ENCODE measurements around the gene CLDN9. TPM values are rescaled to one million over a fixed set of nuclear protein-coding genes. Genes with fewer than 3 reads are reported as not detected.

The CLDN9 gene
- total RNA-seq, 1 donor = not detected

DNA sequence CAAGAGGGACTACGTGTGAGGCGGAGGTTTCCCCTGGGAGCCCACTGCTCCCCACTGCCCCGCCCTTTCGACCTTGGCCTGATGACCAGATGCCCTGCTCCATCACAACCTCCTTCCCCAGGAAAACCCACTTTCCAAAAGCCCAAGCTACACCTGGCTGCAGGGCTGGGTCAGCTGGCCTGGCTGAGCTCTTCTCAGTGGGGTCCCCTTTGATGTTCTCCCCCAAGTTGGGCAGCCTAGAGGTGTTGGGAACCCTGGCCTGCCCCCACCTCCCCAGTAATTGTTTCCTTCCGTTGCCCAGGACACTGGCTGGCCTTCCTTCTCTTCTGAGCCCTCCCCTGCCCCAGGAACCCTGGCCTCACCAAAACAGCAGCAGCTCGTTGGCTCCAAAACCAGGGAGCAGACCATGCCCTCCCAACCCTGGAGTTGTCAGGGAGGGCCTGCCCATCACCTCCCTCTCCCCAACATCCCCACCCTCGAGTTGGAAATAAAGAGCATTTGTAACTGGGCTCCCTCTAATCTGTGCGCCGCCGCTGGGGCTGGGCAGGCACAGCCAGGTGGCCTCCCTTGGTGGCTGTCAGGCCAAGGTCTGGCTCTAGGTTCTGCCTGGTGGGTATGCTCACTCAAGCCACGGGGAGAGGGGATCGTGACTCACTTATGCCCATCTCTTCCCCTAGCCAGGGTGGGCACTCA lies 1.4 kb downstream of the CLDN9 start:
- Histone ChIP-seq H3K4me3 (ENCODE audit: insufficient read depth, low read length) (no peak overlapping the region), H3K27me3 (ENCODE audit: insufficient read depth, low read length) (peaks cover 53% of the 10 kb centered on the region), H2AFZ (ENCODE audit: low read length) (no peak overlapping the region), H3K4me2 (ENCODE audit: insufficient read depth, low read length) (no peak overlapping the region), H3K4me1 (ENCODE audit: insufficient read depth, low read length) (no peaks in the 10 kb centered on the region), H3K79me2 (ENCODE audit: insufficient read depth, low read length) (no peaks in the 10 kb centered on the region), H3K9me3 (ENCODE audit: low read depth, low read length) (no peaks in the 10 kb centered on the region), H4K20me1 (ENCODE audit: insufficient read depth, low read length) (no peaks in the 10 kb centered on the region), H3K27ac (ENCODE audit: low read depth, low read length) (no peak overlapping the region), H3K36me3 (ENCODE audit: insufficient read depth, low read length) (no peaks in the 10 kb centered on the region)
- DNase-seq (ENCODE audit: insufficient read length, low spot score, missing footprints) = no peak
- TF ChIP-seq, protein P1, sequence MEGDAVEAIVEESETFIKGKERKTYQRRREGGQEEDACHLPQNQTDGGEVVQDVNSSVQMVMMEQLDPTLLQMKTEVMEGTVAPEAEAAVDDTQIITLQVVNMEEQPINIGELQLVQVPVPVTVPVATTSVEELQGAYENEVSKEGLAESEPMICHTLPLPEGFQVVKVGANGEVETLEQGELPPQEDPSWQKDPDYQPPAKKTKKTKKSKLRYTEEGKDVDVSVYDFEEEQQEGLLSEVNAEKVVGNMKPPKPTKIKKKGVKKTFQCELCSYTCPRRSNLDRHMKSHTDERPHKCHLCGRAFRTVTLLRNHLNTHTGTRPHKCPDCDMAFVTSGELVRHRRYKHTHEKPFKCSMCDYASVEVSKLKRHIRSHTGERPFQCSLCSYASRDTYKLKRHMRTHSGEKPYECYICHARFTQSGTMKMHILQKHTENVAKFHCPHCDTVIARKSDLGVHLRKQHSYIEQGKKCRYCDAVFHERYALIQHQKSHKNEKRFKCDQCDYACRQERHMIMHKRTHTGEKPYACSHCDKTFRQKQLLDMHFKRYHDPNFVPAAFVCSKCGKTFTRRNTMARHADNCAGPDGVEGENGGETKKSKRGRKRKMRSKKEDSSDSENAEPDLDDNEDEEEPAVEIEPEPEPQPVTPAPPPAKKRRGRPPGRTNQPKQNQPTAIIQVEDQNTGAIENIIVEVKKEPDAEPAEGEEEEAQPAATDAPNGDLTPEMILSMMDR (IDR thresholded peaks at IDR 0.05; ENCODE audit: extremely low read depth, low read depth, low read length) = no peak

GRCh38 chr16:3014971-3015370 lies 2.2 kb downstream of the CLDN9 start:
- Histone ChIP-seq H3K27me3 (ENCODE audit: insufficient read depth, low read length) (peaks cover 45% of the 10 kb centered on the region), H3K36me3 (ENCODE audit: insufficient read depth, low read length) (no peaks in the 10 kb centered on the region), H3K27ac (ENCODE audit: low read depth, low read length) (no peak overlapping the region), H4K20me1 (ENCODE audit: insufficient read depth, low read length) (no peaks in the 10 kb centered on the region), H3K4me3 (ENCODE audit: insufficient read depth, low read length) (no peak overlapping the region), H3K9me3 (ENCODE audit: low read depth, low read length) (no peaks in the 10 kb centered on the region), H3K4me2 (ENCODE audit: insufficient read depth, low read length) (no peak overlapping the region), H2AFZ (ENCODE audit: low read length) (no peak overlapping the region), H3K79me2 (ENCODE audit: insufficient read depth, low read length) (no peaks in the 10 kb centered on the region), H3K4me1 (ENCODE audit: insufficient read depth, low read length) (no peaks in the 10 kb centered on the region)
- TF ChIP-seq, protein P1 (IDR thresholded peaks at IDR 0.05; ENCODE audit: extremely low read depth, low read depth, low read length) = no peak
- no peak for DNase-seq (ENCODE audit: insufficient read length, low spot score, missing footprints)

DNA sequence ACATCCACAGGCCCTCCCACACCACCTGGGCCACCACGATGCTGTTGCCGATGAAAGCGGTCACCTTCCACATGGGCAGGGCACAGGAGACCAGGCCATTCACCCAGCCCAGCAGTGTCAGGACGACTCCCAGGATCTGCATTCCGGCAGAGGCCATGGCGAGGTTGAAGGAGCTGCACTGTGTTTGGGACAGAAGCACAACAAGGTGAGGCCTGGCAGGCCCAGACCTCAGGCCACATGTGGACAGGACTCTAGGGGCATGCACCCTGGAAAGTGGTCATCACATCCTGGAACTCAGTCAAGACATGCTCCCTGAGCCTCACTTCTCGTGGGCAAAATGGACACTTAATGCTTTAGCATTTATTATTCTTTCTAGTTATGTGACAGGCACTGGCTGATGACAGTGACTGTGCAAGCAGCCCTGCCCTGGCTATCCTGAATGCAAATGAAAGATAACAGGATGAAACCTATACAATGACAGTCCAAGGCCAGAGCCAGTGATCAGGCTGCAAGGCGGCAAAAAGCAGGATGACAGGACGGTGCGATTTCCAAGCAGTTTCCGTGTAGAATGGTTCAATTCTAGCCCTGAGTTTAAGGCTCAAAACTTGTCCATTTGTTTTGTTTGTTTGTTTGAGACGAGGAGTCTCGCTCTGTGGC lies 3.3 kb downstream of the CLDN9 start:
- Histone ChIP-seq H3K4me2 (ENCODE audit: insufficient read depth, low read length) (no peak overlapping the region), H3K9me3 (ENCODE audit: low read depth, low read length) (no peaks in the 10 kb centered on the region), H3K4me3 (ENCODE audit: insufficient read depth, low read length) (no peak overlapping the region), H3K79me2 (ENCODE audit: insufficient read depth, low read length) (no peaks in the 10 kb centered on the region), H3K27me3 (ENCODE audit: insufficient read depth, low read length) (peaks cover 36% of the 10 kb centered on the region), H3K27ac (ENCODE audit: low read depth, low read length) (no peak overlapping the region), H4K20me1 (ENCODE audit: insufficient read depth, low read length) (peaks cover 3% of the 10 kb centered on the region), H3K36me3 (ENCODE audit: insufficient read depth, low read length) (no peaks in the 10 kb centered on the region), H2AFZ (ENCODE audit: low read length) (no peak overlapping the region), H3K4me1 (ENCODE audit: insufficient read depth, low read length) (no peaks in the 10 kb centered on the region)
- DNase-seq (ENCODE audit: insufficient read length, low spot score, missing footprints) = no peak
- TF ChIP-seq, protein P1 (IDR thresholded peaks at IDR 0.05; ENCODE audit: extremely low read depth, low read depth, low read length) = no peak

- TF ChIP-seq, protein P1 (IDR thresholded peaks at IDR 0.05; ENCODE audit: extremely low read depth, low read depth, low read length) = no peak
- H2AFZ ChIP-seq (ENCODE audit: low read length) = no peak overlapping the region
- H3K4me1 ChIP-seq (ENCODE audit: insufficient read depth, low read length) = peaks cover 5% of the 10 kb centered on the region
- no peak overlapping the region for H3K4me2 ChIP-seq (ENCODE audit: insufficient read depth, low read length)
- no peak for DNase-seq (ENCODE audit: insufficient read length, low spot score, missing footprints)
- no peaks in the 10 kb centered on the region for H3K79me2 ChIP-seq (ENCODE audit: insufficient read depth, low read length)
- H3K36me3 ChIP-seq (ENCODE audit: insufficient read depth, low read length) = peaks cover 10% of the 10 kb centered on the region
- H3K4me3 ChIP-seq (ENCODE audit: insufficient read depth, low read length) = no peak overlapping the region
- H3K27ac ChIP-seq (ENCODE audit: low read depth, low read length) = no peak overlapping the region
- peaks cover 15% of the 10 kb centered on the region for H4K20me1 ChIP-seq (ENCODE audit: insufficient read depth, low read length)
- no peaks in the 10 kb centered on the region for H3K9me3 ChIP-seq (ENCODE audit: low read depth, low read length)
- peaks cover 25% of the 10 kb centered on the region for H3K27me3 ChIP-seq (ENCODE audit: insufficient read depth, low read length)
Measured at GRCh38 chr16:3017344-3017743, 4.6 kb downstream of the CLDN9 start.
